Measurements from ENCODE around the gene C1QC.
A peak's percentile ranks its signal among the peaks of the same experiment; 100 is the strongest.

The C1QC gene

GRCh38 chr1:22619798-22620197 lies 23.6 kb upstream of the C1QC start:
- DNase-seq (ENCODE audit: low spot score), result no peak

- DNase-seq (ENCODE audit: low spot score), result no peak
These were observed 21.7 kb upstream of the C1QC start for GRCh38 chr1:22621761-22622160.

- no peak for DNase-seq (ENCODE audit: low spot score)
These were observed 18.0 kb upstream of the C1QC start for GRCh38 chr1:22625262-22625925.

- no peak for DNase-seq (ENCODE audit: low spot score)
These were observed 16.9 kb upstream of the C1QC start for GRCh38 chr1:22626237-22627157.

- DNase-seq (ENCODE audit: low spot score), result no peak
These were observed 16.1 kb upstream of the C1QC start for GRCh38 chr1:22627331-22627730.

GRCh38 chr1:22628698-22629444 lies 14.6 kb upstream of the C1QC start:
- no peak for DNase-seq (ENCODE audit: low spot score)

GRCh38 chr1:22629886-22630285 lies 13.5 kb upstream of the C1QC start:
- DNase-seq (ENCODE audit: low spot score), result no peak

- DNase-seq (ENCODE audit: low spot score), result no peak
These were observed 9.6 kb upstream of the C1QC start for GRCh38 chr1:22633697-22634463.

GRCh38 chr1:22635436-22635835 lies 8.0 kb upstream of the C1QC start:
- no peak for DNase-seq (ENCODE audit: low spot score)

- DNase-seq (ENCODE audit: low spot score), result no peak
These were observed 7.1 kb upstream of the C1QC start, which contains the start of gene C1QA for GRCh38 chr1:22636353-22636752. Gene C1QA, plus strand, starts transcription at chr1:22636628. Its CDS starts 989 bp downstream, at chr1:22637617.

- DNase-seq (ENCODE audit: low spot score), result no peak
These were observed 6.5 kb upstream of the C1QC start for GRCh38 chr1:22636927-22637326.

GRCh38 chr1:22637907-22638445 lies 5.5 kb upstream of the C1QC start:
- DNase-seq (ENCODE audit: low spot score), result no peak

GRCh38 chr1:22638476-22639234 lies 4.8 kb upstream of the C1QC start:
- no peak for DNase-seq (ENCODE audit: low spot score)

GRCh38 chr1:22639286-22639685 lies 4.1 kb upstream of the C1QC start:
- DNase-seq (ENCODE audit: low spot score), result peak; percentile 11

GRCh38 chr1:22641247-22641646 lies 2.2 kb upstream of the C1QC start:
- no peak for DNase-seq (ENCODE audit: low spot score)

GRCh38 chr1:22641906-22642636 lies 1.4 kb upstream of the C1QC start:
- peak; percentile 50 for DNase-seq (ENCODE audit: low spot score)

GRCh38 chr1:22643928-22644327 lies 495 bp downstream of the C1QC start:
- DNase-seq (ENCODE audit: low spot score), result no peak

- DNase-seq (ENCODE audit: low spot score), result no peak
These were observed 2.5 kb downstream of the C1QC start for GRCh38 chr1:22645931-22646330.

- peak; percentile 22 for DNase-seq (ENCODE audit: low spot score)
These were observed 3.0 kb downstream of the C1QC start for GRCh38 chr1:22646384-22646783.

GRCh38 chr1:22650089-22650693 lies 6.8 kb downstream of the C1QC start:
- no peak for DNase-seq (ENCODE audit: low spot score)

Measured in kidney tubule cell (primary cell).